ENCODE results near the gene CTDSPL.

CTDSPL gene

DNA sequence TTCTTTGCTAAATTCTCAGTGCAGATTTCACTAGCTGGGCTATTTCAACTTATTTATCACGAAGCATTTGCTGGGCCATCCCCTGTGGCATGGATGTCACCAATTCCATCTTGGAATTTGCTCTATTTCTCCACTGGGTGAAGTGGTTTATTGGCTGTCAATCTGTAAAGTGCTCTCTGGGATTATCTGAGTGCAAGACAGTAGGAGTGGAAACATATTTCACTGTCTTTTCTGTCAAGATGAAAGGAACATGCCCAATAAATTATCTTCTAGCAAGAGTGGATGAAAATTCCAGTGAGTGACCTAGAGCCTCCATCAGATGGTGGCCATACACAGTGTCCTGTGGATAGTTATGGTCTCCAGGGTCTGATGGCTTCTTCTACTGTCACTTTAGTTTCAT, 25.1 kb upstream of the CTDSPL start:
- Histone ChIP-seq H3K9me3 (ENCODE audit: insufficient read depth, low read length, severe bottlenecking) (no peaks in the 10 kb centered on the region), H4K20me1 (ENCODE audit: insufficient read depth, low read length) (no peaks in the 10 kb centered on the region), H3K4me2 (ENCODE audit: insufficient read depth, low read length) (no peak overlapping the region), H2AFZ (ENCODE audit: low read depth, low read length) (no peak overlapping the region), H3K9ac (ENCODE audit: low read depth, low read length) (no peak overlapping the region), H3K27ac (ENCODE audit: low read length) (no peak overlapping the region), H3K79me2 (ENCODE audit: insufficient read depth, low read length) (no peaks in the 10 kb centered on the region), H3K4me3 (ENCODE audit: low read depth in 1 of 2, low read length in 2 of 2) (no peak overlapping the region), H3K4me1 (ENCODE audit: insufficient read depth, low read length) (no peaks in the 10 kb centered on the region), H3K36me3 (ENCODE audit: insufficient read depth, low read length) (no peaks in the 10 kb centered on the region), H3K27me3 (ENCODE audit: insufficient read depth, low read length, poor library complexity) (no peaks in the 10 kb centered on the region)
- DNase-seq (no peak), ATAC-seq (ENCODE audit: insufficient read depth, low read depth) (no peak)
- TF ChIP-seq, protein P1, sequence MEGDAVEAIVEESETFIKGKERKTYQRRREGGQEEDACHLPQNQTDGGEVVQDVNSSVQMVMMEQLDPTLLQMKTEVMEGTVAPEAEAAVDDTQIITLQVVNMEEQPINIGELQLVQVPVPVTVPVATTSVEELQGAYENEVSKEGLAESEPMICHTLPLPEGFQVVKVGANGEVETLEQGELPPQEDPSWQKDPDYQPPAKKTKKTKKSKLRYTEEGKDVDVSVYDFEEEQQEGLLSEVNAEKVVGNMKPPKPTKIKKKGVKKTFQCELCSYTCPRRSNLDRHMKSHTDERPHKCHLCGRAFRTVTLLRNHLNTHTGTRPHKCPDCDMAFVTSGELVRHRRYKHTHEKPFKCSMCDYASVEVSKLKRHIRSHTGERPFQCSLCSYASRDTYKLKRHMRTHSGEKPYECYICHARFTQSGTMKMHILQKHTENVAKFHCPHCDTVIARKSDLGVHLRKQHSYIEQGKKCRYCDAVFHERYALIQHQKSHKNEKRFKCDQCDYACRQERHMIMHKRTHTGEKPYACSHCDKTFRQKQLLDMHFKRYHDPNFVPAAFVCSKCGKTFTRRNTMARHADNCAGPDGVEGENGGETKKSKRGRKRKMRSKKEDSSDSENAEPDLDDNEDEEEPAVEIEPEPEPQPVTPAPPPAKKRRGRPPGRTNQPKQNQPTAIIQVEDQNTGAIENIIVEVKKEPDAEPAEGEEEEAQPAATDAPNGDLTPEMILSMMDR (IDR thresholded peaks at IDR 0.05; ENCODE audit: borderline replicate concordance, extremely low read depth, low read length, poor library complexity, severe bottlenecking), result no peak

DNA sequence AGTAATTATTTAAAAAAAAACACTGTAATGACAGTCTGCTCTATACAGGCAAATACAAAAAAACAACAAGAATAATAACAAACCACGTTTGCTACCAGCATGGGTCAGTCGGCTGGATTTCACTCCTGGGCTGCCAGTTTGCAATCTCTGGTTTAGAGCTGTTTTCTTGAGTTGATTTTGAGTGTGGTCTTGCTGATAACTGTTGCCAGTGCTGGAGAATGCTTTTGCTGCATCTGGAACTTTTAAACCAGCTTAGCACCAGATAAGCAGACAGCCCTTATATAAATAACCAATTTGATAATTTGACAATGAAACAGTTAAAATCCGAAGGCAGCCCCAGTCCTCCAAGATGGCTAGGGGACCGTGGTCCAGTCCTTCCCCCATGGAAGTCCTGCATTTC, 14.0 kb upstream of the CTDSPL start:
- no peak for DNase-seq
- no peak overlapping the region for H3K9ac ChIP-seq (ENCODE audit: low read depth, low read length)
- H3K79me2 ChIP-seq (ENCODE audit: insufficient read depth, low read length), result no peaks in the 10 kb centered on the region
- no peaks in the 10 kb centered on the region for H4K20me1 ChIP-seq (ENCODE audit: insufficient read depth, low read length)
- H3K4me1 ChIP-seq (ENCODE audit: insufficient read depth, low read length), result no peaks in the 10 kb centered on the region
- ATAC-seq (ENCODE audit: insufficient read depth, low read depth), result no peak
- no peak overlapping the region for H3K27ac ChIP-seq (ENCODE audit: low read length)
- no peaks in the 10 kb centered on the region for H3K9me3 ChIP-seq (ENCODE audit: insufficient read depth, low read length, severe bottlenecking)
- H3K27me3 ChIP-seq (ENCODE audit: insufficient read depth, low read length, poor library complexity), result no peaks in the 10 kb centered on the region
- H3K4me3 ChIP-seq (ENCODE audit: low read depth in 1 of 2, low read length in 2 of 2), result no peak overlapping the region
- no peak overlapping the region for H3K4me2 ChIP-seq (ENCODE audit: insufficient read depth, low read length)
- TF ChIP-seq, protein P1 (IDR thresholded peaks at IDR 0.05; ENCODE audit: borderline replicate concordance, extremely low read depth, low read length, poor library complexity, severe bottlenecking), result no peak
- no peak for TF ChIP-seq EZH2 (IDR thresholded peaks at IDR 0.05; ENCODE audit: borderline replicate concordance, low read depth, low read length, severe bottlenecking)
- 0 out of 2 replicates have a peak, but pooled peaks cover 7% of the 10 kb centered on the region for H3K36me3 ChIP-seq (ENCODE audit: insufficient read depth, low read length)
- H2AFZ ChIP-seq (ENCODE audit: low read depth, low read length), result no peak overlapping the region

DNA sequence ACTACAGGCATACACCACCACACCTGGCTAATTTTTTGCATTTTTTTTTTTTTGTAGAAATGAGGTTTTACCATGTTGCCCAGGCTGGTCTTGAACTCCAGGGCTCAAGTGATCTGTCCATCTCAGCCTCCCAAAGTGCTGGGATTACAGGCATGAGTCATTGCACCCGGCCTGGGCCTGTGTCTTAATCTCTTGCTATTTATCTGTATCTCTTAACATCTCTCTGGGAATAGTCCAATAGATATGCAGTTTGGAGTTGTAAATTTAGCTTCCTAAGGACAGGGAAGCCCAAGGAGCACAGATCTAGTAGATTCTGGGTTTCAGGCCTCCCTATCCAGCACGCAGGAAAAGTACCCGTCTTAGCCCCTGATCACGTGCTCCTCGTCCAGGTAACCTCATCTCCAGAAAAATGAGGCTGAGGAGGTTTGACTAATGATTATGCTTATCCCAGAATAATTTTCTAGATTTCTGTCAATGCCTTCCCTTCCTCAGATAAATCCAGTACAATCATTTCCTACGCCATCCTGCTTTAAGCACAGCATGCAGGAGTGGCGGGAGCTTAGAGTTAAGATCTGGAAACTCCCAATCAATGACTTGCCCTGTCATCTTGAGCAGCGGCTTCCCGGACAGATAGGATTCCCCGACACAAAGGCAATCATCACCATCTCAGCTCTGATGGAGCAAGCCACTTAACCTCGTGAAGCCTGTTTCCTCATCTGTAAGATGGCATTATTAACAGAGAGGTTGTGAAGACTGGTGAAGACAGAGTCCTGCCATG, 12.3 kb upstream of the CTDSPL start:
- Histone ChIP-seq H3K4me3 (ENCODE audit: low read depth in 1 of 2, low read length in 2 of 2) (no peak overlapping the region), H3K27me3 (ENCODE audit: insufficient read depth, low read length, poor library complexity) (no peaks in the 10 kb centered on the region), H3K4me1 (ENCODE audit: insufficient read depth, low read length) (no peaks in the 10 kb centered on the region), H4K20me1 (ENCODE audit: insufficient read depth, low read length) (peaks cover 6% of the 10 kb centered on the region; the same call in 1 of the 2 replicates), H3K27ac (ENCODE audit: low read length) (no peak overlapping the region), H3K9ac (ENCODE audit: low read depth, low read length) (no peak overlapping the region), H2AFZ (ENCODE audit: low read depth, low read length) (no peak overlapping the region), H3K36me3 (ENCODE audit: insufficient read depth, low read length) (0 out of 2 replicates have a peak, but pooled peaks cover 7% of the 10 kb centered on the region), H3K4me2 (ENCODE audit: insufficient read depth, low read length) (no peak overlapping the region), H3K9me3 (ENCODE audit: insufficient read depth, low read length, severe bottlenecking) (no peaks in the 10 kb centered on the region), H3K79me2 (ENCODE audit: insufficient read depth, low read length) (no peaks in the 10 kb centered on the region)
- DNase-seq, result no peak
- TF ChIP-seq, protein P1 (IDR thresholded peaks at IDR 0.05; ENCODE audit: borderline replicate concordance, extremely low read depth, low read length, poor library complexity, severe bottlenecking), result no peak
- no peak for TF ChIP-seq EZH2 (IDR thresholded peaks at IDR 0.05; ENCODE audit: borderline replicate concordance, low read depth, low read length, severe bottlenecking)
- ATAC-seq (ENCODE audit: insufficient read depth, low read depth), result no peak
